Kidney (tissue), 14 donors: ENCODE data around the gene NPHP4. TPM values are rescaled to one million over a fixed set of nuclear protein-coding genes. Genes with fewer than 3 reads are reported as not detected.
A peak's percentile ranks its signal among the peaks of the same experiment; 100 is the strongest.

Experiments
- DNase-seq, 5 donors: peaks; one replicate each; pipeline ENCODE4 v3.0.0-alpha.2; 2013 to 2020
- FAIRE-seq: peaks from 2 replicates; lab custom pipeline; 2012; peaks lifted over from hg19 to GRCh38; lab: Jason Lieb, UNC
- H3K27ac ChIP-seq, 2 donors: one replicate each; pipeline ENCODE4 v1.7.0; 2013; ENCODE audit warnings: low read depth in 2 of 2, low read length in 2 of 2, inconsistent platforms in 1 of 2
- H3K27me3 ChIP-seq: one replicate; pipeline ENCODE4 v1.7.1; 2013; ENCODE audit warnings: low read length, inconsistent platforms; ENCODE audit not compliant: control insufficient read depth, insufficient read depth
- H3K36me3 ChIP-seq, 3 donors: one replicate each; pipeline versions ENCODE4 v1.7.0 to v1.7.1; 2013; ENCODE audit warnings: low read length in 3 of 3, control low read depth in 1 of 3, inconsistent platforms in 1 of 3; ENCODE audit not compliant: insufficient read depth in 3 of 3, control insufficient read depth in 2 of 3
- H3K4me1 ChIP-seq, 3 donors: one replicate each; pipeline versions ENCODE4 v1.7.0 to v1.7.1; 2013; ENCODE audit warnings: low read length in 3 of 3, inconsistent platforms in 1 of 3, low read depth in 1 of 3; ENCODE audit not compliant: control insufficient read depth in 2 of 3, insufficient read depth in 2 of 3
- H3K4me3 ChIP-seq, 3 donors: one replicate each; pipeline versions ENCODE4 v1.7.0 to v1.8.1; 2013; ENCODE audit warnings: low read length in 3 of 3, control low read depth in 1 of 3, inconsistent platforms in 1 of 3
- H3K9ac ChIP-seq, 3 donors: one replicate each; pipeline versions ENCODE4 v1.7.0 to v1.7.1; 2013; ENCODE audit warnings: low read length in 3 of 3, control low read depth in 1 of 3, inconsistent platforms in 1 of 3
- H3K9me3 ChIP-seq, 3 donors: one replicate each; pipeline versions ENCODE4 v1.7.0 to v1.7.1; 2013; ENCODE audit warnings: low read length in 3 of 3, control low read depth in 1 of 3, inconsistent platforms in 1 of 3; ENCODE audit not compliant: control insufficient read depth in 2 of 3, insufficient read depth in 1 of 3
- CTCF ChIP-seq: IDR thresholded peaks from 3 replicates; pipeline ENCODE4 v1.5.1; 2012; ENCODE audit warnings: mild to moderate bottlenecking, moderate library complexity, borderline replicate concordance; ENCODE audit not compliant: insufficient read depth; ENCODE audit errors: extremely low read depth
- intact Hi-C: fragments of 100-400 bp; cut with DNase I; formaldehyde crosslinking; loops from one replicate; pipeline ENCODE4 v1.11.1; 2022
- polyA plus RNA-seq: library from polyadenylated mRNA; stranded (reverse); fragments of 350-450 nt; fragmentation: Illumina TruSeq; extraction: RNeasy Lipid Tissue Mini Kit (QIAGEN cat#74804); gene quantifications from one replicate; pipeline ENCODE4 v1.2.3, GENCODE V29; 2014; ENCODE audit warnings: low read depth, low replicate concordance; ENCODE audit not compliant: insufficient read depth
- total RNA-seq: library from RNA; stranded (reverse); fragmentation: NEBNext Ultra II Directional; extraction: Animal tissue kit (Norgen Biotek cat#: 25700); gene quantifications from one replicate; pipeline ENCODE4 v1.2.1, GENCODE V29; 2021
- donor health status: control.
- donor health status: control.
- donor health status: control.
- donor health status: control.
- donor health status: control.
- donor health status: DM: yes; HTN: yes; CAD: no.
- donor health status: Normal renal cell carcinoma (clear cell type).

The NPHP4 gene
- total and polyA plus RNA-seq, 2 donors from 2014 or later: 2.9 to 16.1 TPM

DNA sequence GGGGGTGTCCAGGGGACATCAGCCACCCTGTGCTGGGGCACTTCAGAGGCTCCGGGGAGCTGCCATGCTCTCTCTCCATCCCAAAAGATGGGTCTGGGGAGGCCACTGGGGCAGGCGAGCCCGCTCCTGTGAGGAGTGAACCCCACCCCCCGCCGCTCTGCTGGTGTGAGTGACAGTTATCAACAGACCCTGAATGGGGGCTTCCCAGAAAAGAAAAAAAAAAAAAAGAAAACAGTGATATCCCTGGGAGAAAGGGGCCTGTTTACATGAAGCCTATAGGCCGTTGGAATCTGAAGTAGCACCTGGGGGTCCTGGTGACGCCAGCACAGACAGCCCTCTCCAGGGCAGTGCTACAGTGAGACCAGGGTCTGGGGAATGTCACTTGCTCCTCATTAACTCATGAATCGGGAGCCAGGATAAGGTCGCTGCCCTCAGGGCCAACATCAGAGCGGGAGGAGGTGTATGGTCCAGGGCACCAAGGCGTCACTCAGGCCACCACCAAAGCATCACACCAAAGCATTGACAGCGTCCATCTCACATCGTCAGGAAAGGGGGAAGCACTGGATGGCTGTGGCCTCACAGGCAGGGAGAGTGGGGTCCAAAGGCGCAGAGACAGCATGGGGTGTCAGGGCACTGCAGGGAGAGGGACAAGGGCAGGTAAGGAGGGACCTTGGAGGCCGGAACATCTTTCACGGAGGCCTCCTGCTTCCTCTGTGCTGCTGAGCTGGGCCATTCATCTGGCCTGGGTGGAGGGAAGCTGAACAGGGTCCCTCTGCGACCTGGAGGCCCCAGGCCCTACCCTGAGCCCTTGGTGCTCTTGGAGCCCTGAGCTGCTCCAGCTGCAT lies 8.4 kb upstream of the NPHP4 start:
- Histone ChIP-seq H3K36me3 (no peaks in the 10 kb centered on the region), H3K9me3 (no peaks in the 10 kb centered on the region), H3K9ac (no peak overlapping the region), H3K4me3 (no peak overlapping the region), H3K4me1 (no peaks in the 10 kb centered on the region), H3K27ac (no peak overlapping the region), H3K27me3 (no peaks in the 10 kb centered on the region)
- intact Hi-C loops: no loop called here
- DNase-seq (peak in 1 of 5 donors; percentile 38), FAIRE-seq (no peak)
- TF ChIP-seq CTCF: no peak

- intact Hi-C loops: no loop called here
- TF ChIP-seq CTCF: no peak
- H3K9ac ChIP-seq: no peak overlapping the region
- H3K9me3 ChIP-seq: no peaks in the 10 kb centered on the region
- H3K27ac ChIP-seq: no peak overlapping the region
- peak in 1 of 5 donors; percentile 63 for DNase-seq
- no peaks in the 10 kb centered on the region for H3K36me3 ChIP-seq
- no peak for FAIRE-seq
- H3K4me3 ChIP-seq: no peak overlapping the region
- no peaks in the 10 kb centered on the region for H3K27me3 ChIP-seq
- no peaks in the 10 kb centered on the region for H3K4me1 ChIP-seq
Measured at GRCh38 chr1:5999711-6000443, 7.7 kb upstream of the NPHP4 start.

- Histone ChIP-seq H3K27ac (no peak overlapping the region), H3K9ac (no peak overlapping the region), H3K9me3 (no peaks in the 10 kb centered on the region), H3K36me3 (no peaks in the 10 kb centered on the region), H3K27me3 (no peaks in the 10 kb centered on the region), H3K4me3 (no peak overlapping the region), H3K4me1 (no peaks in the 10 kb centered on the region)
- peak in 1 of 5 donors; percentile 27 for DNase-seq
- no peak for FAIRE-seq
- intact Hi-C loops: no loop called here
- no peak for TF ChIP-seq CTCF
Measured at GRCh38 chr1:5998906-5999301, 6.7 kb upstream of the NPHP4 start.
